Spleen (tissue), 11 donors: Measurements from ENCODE around the gene KAT7. TPM values are rescaled to one million over a fixed set of nuclear protein-coding genes. Genes with fewer than 3 reads are reported as not detected.
A peak's percentile ranks its signal among the peaks of the same experiment; 100 is the strongest.

Experiments used
- DNase-seq: peaks from one replicate; pipeline ENCODE4 v3.0.0-alpha.2; 2020
- H3K27ac ChIP-seq, 8 donors: fragments of 200-600 bp; sonication (generic) in 7 of 8; 1 replicate in 4 of 8; 2 replicates in 4 of 8; pipeline versions ENCODE4 v1.5.0 to v1.8.0; 2016 to 2021; ENCODE audit warnings: inconsistent platforms in 4 of 8, mild to moderate bottlenecking in 4 of 8, moderate library complexity in 1 of 8
- H3K27me3 ChIP-seq, 7 donors: fragments of 200-600 bp; sonication (generic) in 6 of 7; replicated peaks in 1 of 7; 1 replicate in 4 of 7; 2 replicates in 3 of 7; pipeline versions ENCODE4 v1.5.0 to v1.8.0; 2016 to 2021; ENCODE audit warnings: inconsistent platforms in 3 of 7, mild to moderate bottlenecking in 1 of 7
- H3K36me3 ChIP-seq, 6 donors: fragments of 200-600 bp; sonication (generic) in 5 of 6; 1 replicate in 4 of 6; 2 replicates in 2 of 6; pipeline versions ENCODE4 v1.5.0 to v1.8.0; 2016 to 2021; ENCODE audit warnings: inconsistent platforms in 2 of 6
- H3K4me1 ChIP-seq, 6 donors: fragments of 200-600 bp; sonication (generic) in 5 of 6; 1 replicate in 3 of 6; 2 replicates in 3 of 6; pipeline versions ENCODE4 v1.5.0 to v1.8.0; 2016 to 2021; ENCODE audit warnings: inconsistent platforms in 3 of 6
- H3K4me3 ChIP-seq, 8 donors: fragments of 200-600 bp; sonication (generic) in 7 of 8; 1 replicate in 4 of 8; 2 replicates in 4 of 8; pipeline versions ENCODE4 v1.5.0 to v1.8.0; 2016 to 2021; ENCODE audit warnings: inconsistent platforms in 4 of 8, mild to moderate bottlenecking in 4 of 8, moderate library complexity in 2 of 8
- H3K9me3 ChIP-seq, 8 donors: fragments of 200-600 bp; sonication (generic) in 7 of 8; 1 replicate in 4 of 8; 2 replicates in 4 of 8; pipeline versions ENCODE4 v1.5.0 to v1.8.0; 2016 to 2021; ENCODE audit warnings: inconsistent platforms in 4 of 8
- POLR2A ChIP-seq, 3 donors: fragments of 450-650 bp; IDR thresholded peaks; one replicate each; pipeline ENCODE4 v1.5.1; 2017; ENCODE audit warnings: antibody characterized with exemption in 3 of 3, mild to moderate bottlenecking in 1 of 3
- POLR2AphosphoS5 ChIP-seq, 3 donors: sonication (generic); formaldehyde crosslinking; IDR thresholded peaks; one replicate each; pipeline ENCODE4 v1.5.1; 2017; ENCODE audit warnings: antibody characterized with exemption in 3 of 3
- WGBS, 5 donors: extraction: QIAGEN DNeasy Blood & Tissue Kit in 3 of 5; methylation state at CpG; one replicate each; pipeline versions ENCODE4 v1.1.5 to v1.1.7; 2013 to 2018; 5-methylcytosine and 5-hydroxymethylcytosine counted together
- intact Hi-C: fragments of 100-400 bp; cut with DNase I; formaldehyde crosslinking; loops from one replicate; pipeline ENCODE4 v1.15.0; 2023; ENCODE audit warnings: low total_unique reads
- polyA plus RNA-seq, 3 donors: library from polyadenylated mRNA; stranded (reverse); fragments of 200-250 nt; gene quantifications; one replicate each; pipeline ENCODE4 v1.2.1, GENCODE V29; 2013
- total RNA-seq, 7 donors: library from RNA; depleted of rRNA in 3 of 7; stranded (reverse); fragments of >200 nt in 3 of 7; fragmentation: NEBNext Ultra II Directional in 4 of 7; extraction: Animal tissue kit (Norgen Biotek cat#: 25700) in 4 of 7; gene quantifications; one replicate each; pipeline versions ENCODE4 v1.1.0 to v1.2.1, GENCODE V29; 2016 to 2021
- TF ChIP-seq, protein P1 (sequence below), 11 experiments: fragments of 200-600 bp in 7 of 11; fragments of 450-650 bp in 4 of 11; sonication (generic) in 4 of 11; IDR thresholded peaks in 8 of 11; conservative IDR thresholded peaks in 3 of 11; 1 replicate in 7 of 11; 2 replicates in 4 of 11; pipeline versions ENCODE4 v1.4.0 to v1.8.0; 2016 to 2021; ENCODE audit warnings: antibody characterized with exemption in 11 of 11, inconsistent platforms in 4 of 11, mild to moderate bottlenecking in 1 of 11
- donor health status: healthy with polysubstance abuse.
- donor health status: DM: no; HTN: no; CAD: no; lungs with moderate emphysema.
- donor health status: DM: no; HTN: no; CAD: no.
- donor health status: Bipolar disorder and iron deficiency.
- donor health status: healthy.
- donor health status: DM: no; HTN: no; CAD: no.
- donor health status: DM: yes; HTN: yes; CAD: no.

Gene KAT7
- total and polyA plus RNA-seq, 10 donors = 5.9 to 81.2 (median 54.2) TPM

- Histone ChIP-seq H3K36me3 (peaks cover 0 to 16% (median 0%) of the 10 kb centered on the region in 6 donors), H3K27me3 (no peaks in the 10 kb centered on the region), H3K4me3 (no peak overlapping the region), H3K27ac (peak overlapping the region in 7 of 8 donors; percentile 14 to 95 (median 94)), H3K9me3 (no peaks in the 10 kb centered on the region), H3K4me1 (peaks cover 59 to 100% (median 88%) of the 10 kb centered on the region in 6 donors)
- 78 to 90% (median 82%) methylated on average over 3 of the region's 3 CpGs for WGBS, 5 donors
- intact Hi-C loops = no loop called here
- no peak for TF ChIP-seq POLR2AphosphoS5 (IDR thresholded peaks at IDR 0.05)
- no peak for TF ChIP-seq POLR2A (IDR thresholded peaks at IDR 0.05)
- TF ChIP-seq, protein P1, sequence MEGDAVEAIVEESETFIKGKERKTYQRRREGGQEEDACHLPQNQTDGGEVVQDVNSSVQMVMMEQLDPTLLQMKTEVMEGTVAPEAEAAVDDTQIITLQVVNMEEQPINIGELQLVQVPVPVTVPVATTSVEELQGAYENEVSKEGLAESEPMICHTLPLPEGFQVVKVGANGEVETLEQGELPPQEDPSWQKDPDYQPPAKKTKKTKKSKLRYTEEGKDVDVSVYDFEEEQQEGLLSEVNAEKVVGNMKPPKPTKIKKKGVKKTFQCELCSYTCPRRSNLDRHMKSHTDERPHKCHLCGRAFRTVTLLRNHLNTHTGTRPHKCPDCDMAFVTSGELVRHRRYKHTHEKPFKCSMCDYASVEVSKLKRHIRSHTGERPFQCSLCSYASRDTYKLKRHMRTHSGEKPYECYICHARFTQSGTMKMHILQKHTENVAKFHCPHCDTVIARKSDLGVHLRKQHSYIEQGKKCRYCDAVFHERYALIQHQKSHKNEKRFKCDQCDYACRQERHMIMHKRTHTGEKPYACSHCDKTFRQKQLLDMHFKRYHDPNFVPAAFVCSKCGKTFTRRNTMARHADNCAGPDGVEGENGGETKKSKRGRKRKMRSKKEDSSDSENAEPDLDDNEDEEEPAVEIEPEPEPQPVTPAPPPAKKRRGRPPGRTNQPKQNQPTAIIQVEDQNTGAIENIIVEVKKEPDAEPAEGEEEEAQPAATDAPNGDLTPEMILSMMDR (IDR thresholded peaks at IDR 0.05 in 8 of 11, conservative IDR thresholded peaks at IDR 0.05 in 3 of 11) = no peak
- no peak for DNase-seq
Measured at GRCh38 chr17:49749730-49750129, 38.8 kb upstream of the KAT7 start.

- H3K9me3 ChIP-seq = no peaks in the 10 kb centered on the region
- intact Hi-C loops = no loop called here
- TF ChIP-seq, protein P1 (IDR thresholded peaks at IDR 0.05 in 8 of 11, conservative IDR thresholded peaks at IDR 0.05 in 3 of 11) = no peak
- no peak for TF ChIP-seq POLR2AphosphoS5 (IDR thresholded peaks at IDR 0.05)
- H3K36me3 ChIP-seq = peaks cover 0 to 23% (median under 1%) of the 10 kb centered on the region in 6 donors
- peak overlapping the region in 4 of 8 donors; percentile 4 to 61 (median 31) for H3K27ac ChIP-seq
- DNase-seq = no peak
- peaks cover 46 to 100% (median 86%) of the 10 kb centered on the region in 6 donors for H3K4me1 ChIP-seq
- WGBS, 5 donors = 61 to 81% (median 71%) methylated on average over 3 of the region's 3 CpGs
- H3K27me3 ChIP-seq = no peaks in the 10 kb centered on the region
- no peak overlapping the region for H3K4me3 ChIP-seq
Measured at GRCh38 chr17:49752508-49752907, 36.0 kb upstream of the KAT7 start.

DNA sequence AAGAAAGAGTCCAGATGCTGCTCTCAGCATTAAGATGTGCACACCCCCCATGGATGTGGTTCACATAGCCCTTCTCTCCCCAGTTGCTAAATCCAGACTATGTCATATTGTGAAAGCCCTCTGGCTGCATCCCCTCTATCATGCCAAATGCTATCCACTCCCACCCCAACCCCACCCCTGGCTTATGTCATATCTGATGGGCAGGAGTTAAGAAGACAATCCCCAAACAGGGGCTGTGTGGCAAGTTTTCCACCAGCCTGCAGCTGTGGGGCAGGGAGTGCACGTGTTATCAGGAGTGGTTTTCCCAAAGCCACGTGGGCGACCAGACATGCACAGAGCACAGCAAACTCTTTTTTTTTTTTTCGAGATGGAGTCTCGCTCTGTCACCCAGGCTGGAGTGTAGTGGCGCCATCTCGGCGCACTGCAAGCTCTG lies 34.5 kb upstream of the KAT7 start:
- H3K27me3 ChIP-seq = no peaks in the 10 kb centered on the region
- H3K4me3 ChIP-seq = no peak overlapping the region
- H3K4me1 ChIP-seq = peaks cover 31 to 100% (median 81%) of the 10 kb centered on the region in 6 donors
- TF ChIP-seq, protein P1 (IDR thresholded peaks at IDR 0.05 in 8 of 11, conservative IDR thresholded peaks at IDR 0.05 in 3 of 11) = no peak
- TF ChIP-seq POLR2AphosphoS5 (IDR thresholded peaks at IDR 0.05) (no peak), POLR2A (IDR thresholded peaks at IDR 0.05) (no peak)
- DNase-seq = no peak
- H3K9me3 ChIP-seq = no peaks in the 10 kb centered on the region
- peak overlapping the region in 6 of 8 donors; percentile 6 to 61 (median 53) for H3K27ac ChIP-seq
- WGBS, 5 donors = 59 to 78% (median 61%) methylated on average over 8 of the region's 8 CpGs
- intact Hi-C loops = no loop called here
- H3K36me3 ChIP-seq = peaks cover 0 to 35% (median 7%) of the 10 kb centered on the region in 6 donors

GRCh38 chr17:49755663-49756283 lies 32.7 kb upstream of the KAT7 start:
- peaks cover 0 to 34% (median 7%) of the 10 kb centered on the region in 6 donors for H3K36me3 ChIP-seq
- peak overlapping the region in 6 of 8 donors; percentile 3 to 61 (median 53) for H3K27ac ChIP-seq
- no peaks in the 10 kb centered on the region for H3K9me3 ChIP-seq
- intact Hi-C loops = no loop called here
- no peak overlapping the region for H3K4me3 ChIP-seq
- TF ChIP-seq POLR2AphosphoS5 (IDR thresholded peaks at IDR 0.05) = no peak
- TF ChIP-seq, protein P1 (IDR thresholded peaks at IDR 0.05 in 8 of 11, conservative IDR thresholded peaks at IDR 0.05 in 3 of 11) = no peak
- no peak for TF ChIP-seq POLR2A (IDR thresholded peaks at IDR 0.05)
- WGBS, 5 donors = 74 to 89% (median 83%) methylated on average over 4 of the region's 4 CpGs
- DNase-seq = no peak
- no peaks in the 10 kb centered on the region for H3K27me3 ChIP-seq
- peaks cover 26 to 100% (median 80%) of the 10 kb centered on the region in 6 donors for H3K4me1 ChIP-seq
